ENCODE measurements around the gene RFX8.

RFX8 gene

DNA sequence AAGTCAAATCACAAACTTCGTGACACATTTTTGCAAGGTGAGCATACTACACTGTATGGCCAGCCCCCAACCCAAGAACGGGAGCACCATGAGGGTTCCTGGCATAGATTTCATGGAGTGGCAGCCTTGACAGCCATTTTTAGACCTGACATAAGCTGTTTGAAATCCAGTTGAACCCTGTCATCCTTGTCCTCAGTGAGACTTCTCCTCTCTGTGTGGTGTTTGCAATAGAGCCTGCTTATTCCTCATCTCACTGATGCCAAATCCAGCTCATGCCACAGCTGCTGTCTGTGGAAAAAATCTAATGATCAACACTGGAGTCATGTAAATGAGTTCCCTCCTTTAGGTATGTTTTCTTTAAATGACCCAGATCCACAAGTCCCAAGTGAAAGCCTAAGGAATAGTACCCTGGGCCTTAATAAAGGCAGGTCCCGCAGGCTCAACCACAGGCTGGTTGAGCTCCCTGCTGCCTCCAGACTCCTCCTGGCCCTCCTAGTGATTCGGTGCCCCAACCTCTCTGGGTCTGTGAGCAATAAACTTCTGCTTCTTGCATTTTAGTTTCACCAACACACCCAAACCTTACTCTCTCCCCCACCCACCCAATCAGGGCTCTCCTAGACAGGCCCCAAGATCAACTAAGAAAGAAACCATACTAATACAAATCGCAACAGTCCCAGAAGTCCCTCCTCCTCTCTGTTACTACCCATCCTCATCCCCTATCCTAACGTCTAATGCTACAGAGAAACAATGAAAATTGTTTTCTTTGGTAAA, 79.2 kb downstream of the RFX8 start:
- H3K27me3 ChIP-seq (ENCODE audit: insufficient read depth, low read depth, severe bottlenecking), result no peaks in the 10 kb centered on the region
- no peak overlapping the region for H3K4me3 ChIP-seq (ENCODE audit: low read depth, low read length)
- DNase-seq, result no peak
- TF ChIP-seq, protein P1, sequence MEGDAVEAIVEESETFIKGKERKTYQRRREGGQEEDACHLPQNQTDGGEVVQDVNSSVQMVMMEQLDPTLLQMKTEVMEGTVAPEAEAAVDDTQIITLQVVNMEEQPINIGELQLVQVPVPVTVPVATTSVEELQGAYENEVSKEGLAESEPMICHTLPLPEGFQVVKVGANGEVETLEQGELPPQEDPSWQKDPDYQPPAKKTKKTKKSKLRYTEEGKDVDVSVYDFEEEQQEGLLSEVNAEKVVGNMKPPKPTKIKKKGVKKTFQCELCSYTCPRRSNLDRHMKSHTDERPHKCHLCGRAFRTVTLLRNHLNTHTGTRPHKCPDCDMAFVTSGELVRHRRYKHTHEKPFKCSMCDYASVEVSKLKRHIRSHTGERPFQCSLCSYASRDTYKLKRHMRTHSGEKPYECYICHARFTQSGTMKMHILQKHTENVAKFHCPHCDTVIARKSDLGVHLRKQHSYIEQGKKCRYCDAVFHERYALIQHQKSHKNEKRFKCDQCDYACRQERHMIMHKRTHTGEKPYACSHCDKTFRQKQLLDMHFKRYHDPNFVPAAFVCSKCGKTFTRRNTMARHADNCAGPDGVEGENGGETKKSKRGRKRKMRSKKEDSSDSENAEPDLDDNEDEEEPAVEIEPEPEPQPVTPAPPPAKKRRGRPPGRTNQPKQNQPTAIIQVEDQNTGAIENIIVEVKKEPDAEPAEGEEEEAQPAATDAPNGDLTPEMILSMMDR (IDR thresholded peaks at IDR 0.05; ENCODE audit: low read depth, low read length), result no peak
- peaks cover 2% of the 10 kb centered on the region for H3K9me3 ChIP-seq (ENCODE audit: severe bottlenecking)
- no peak overlapping the region for H3K27ac ChIP-seq
- no peaks in the 10 kb centered on the region for H3K36me3 ChIP-seq

DNA sequence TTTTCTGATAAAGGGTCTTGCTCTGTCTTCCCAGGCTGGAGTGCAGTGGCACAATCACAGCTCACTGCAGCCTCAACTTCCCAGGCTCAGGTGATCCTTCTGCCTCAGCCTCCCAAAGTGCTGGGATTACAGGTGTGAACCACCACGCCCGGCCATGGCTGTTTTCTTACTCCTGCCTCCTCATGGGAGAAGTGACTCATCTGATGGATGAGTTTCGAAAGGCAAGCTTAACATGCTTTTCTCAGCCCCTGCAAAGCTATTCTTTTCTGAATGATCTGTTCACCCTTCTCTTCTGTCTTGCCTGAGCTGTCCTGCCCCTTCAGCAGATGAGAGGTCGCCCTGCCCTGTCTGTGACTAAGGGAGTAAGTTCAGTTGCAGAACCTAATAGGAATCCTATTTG, 86.7 kb downstream of the RFX8 start:
- Histone ChIP-seq H3K36me3 (no peaks in the 10 kb centered on the region), H3K27ac (no peak overlapping the region), H3K9me3 (ENCODE audit: severe bottlenecking) (peaks cover 2% of the 10 kb centered on the region), H3K27me3 (ENCODE audit: insufficient read depth, low read depth, severe bottlenecking) (no peaks in the 10 kb centered on the region), H3K4me3 (ENCODE audit: low read depth, low read length) (no peak overlapping the region)
- no peak for DNase-seq
- TF ChIP-seq, protein P1 (IDR thresholded peaks at IDR 0.05; ENCODE audit: low read depth, low read length), result no peak

DNA sequence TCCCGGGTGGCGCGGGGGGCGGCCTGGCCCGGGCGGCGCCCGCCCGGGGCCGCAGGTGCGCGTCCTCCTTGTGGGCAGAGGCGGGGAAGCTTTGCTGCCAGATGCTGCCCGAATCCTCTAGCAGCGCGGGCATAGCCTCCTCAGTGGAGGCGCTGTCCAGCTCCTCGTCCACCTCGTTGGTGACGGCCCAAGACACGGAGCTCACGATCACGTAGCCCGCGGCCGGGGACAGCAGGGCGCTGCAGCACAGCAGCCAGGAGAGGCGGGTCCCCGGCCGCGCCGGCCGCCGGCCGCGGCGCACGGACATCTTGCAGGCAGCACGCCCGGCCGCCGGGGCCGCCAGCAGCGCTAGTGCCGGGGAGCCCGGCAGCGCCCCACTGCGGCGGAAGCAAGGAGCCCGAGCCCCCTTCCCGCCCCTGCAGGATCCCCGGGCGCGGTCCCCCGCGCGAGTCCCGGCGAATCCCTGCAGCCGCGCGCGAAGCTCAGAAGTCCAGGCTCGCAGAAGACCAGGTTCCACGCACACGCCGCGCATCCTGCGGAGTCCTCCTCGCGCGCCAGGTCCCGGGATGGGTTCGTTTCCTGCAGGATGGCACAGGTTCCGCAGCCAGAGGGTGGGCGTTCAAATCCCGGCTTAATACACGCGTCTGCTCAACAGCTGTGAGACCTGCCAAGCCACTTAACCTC, 87.6 kb downstream of the RFX8 start, which contains the start of gene CREG2:
Gene CREG2, minus strand, starts transcription at position 353 of the 684 bp plus-strand sequence. Its CDS starts 46 bp downstream, at position 307.
- Histone ChIP-seq H3K4me3 (ENCODE audit: low read depth, low read length) (peak within 1 kb of the TSS; percentile 62), H3K27ac (no peak within 1 kb of the TSS), H3K9me3 (ENCODE audit: severe bottlenecking) (no peaks in the 10 kb centered on the region), H3K27me3 (ENCODE audit: insufficient read depth, low read depth, severe bottlenecking) (no peaks in the 10 kb centered on the region), H3K36me3 (no peaks in the 10 kb centered on the region)
- DNase-seq, result peak; percentile 80
- TF ChIP-seq, protein P1 (IDR thresholded peaks at IDR 0.05; ENCODE audit: low read depth, low read length), result peak; percentile 85

DNA sequence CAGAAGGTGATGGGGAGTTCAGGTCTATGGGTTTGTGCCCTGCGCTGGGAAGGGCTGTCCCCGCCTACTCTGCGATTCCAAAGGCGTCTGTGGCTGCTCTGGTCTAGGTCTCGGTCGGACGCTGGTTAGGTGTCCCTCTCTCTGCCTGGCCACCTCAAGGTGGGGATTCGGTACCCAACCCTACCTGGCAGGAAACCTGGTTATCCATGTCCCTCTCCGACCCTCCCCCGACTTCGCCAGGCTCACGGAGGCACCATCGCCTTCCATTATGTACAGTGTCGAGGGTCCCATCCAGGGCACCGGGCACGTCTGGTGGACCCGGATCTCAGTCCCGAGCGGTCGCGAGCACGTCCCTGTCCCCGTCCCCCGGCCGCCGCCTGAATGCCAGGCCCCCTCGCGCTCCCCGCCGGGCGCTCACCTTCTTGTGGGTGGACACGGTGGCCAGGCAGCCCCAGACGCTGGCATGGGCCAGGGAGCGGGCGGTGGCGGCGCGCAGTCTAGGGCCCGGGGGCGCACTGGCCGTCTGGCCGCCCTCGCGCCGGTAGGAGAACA, 88.2 kb downstream of the RFX8 start:
- Histone ChIP-seq H3K36me3 (no peaks in the 10 kb centered on the region), H3K27me3 (ENCODE audit: insufficient read depth, low read depth, severe bottlenecking) (no peaks in the 10 kb centered on the region), H3K4me3 (ENCODE audit: low read depth, low read length) (peak overlapping the region; percentile 62), H3K27ac (no peak overlapping the region), H3K9me3 (ENCODE audit: severe bottlenecking) (no peaks in the 10 kb centered on the region)
- DNase-seq, result peak; percentile 39
- TF ChIP-seq, protein P1 (IDR thresholded peaks at IDR 0.05; ENCODE audit: low read depth, low read length), result no peak

DNA sequence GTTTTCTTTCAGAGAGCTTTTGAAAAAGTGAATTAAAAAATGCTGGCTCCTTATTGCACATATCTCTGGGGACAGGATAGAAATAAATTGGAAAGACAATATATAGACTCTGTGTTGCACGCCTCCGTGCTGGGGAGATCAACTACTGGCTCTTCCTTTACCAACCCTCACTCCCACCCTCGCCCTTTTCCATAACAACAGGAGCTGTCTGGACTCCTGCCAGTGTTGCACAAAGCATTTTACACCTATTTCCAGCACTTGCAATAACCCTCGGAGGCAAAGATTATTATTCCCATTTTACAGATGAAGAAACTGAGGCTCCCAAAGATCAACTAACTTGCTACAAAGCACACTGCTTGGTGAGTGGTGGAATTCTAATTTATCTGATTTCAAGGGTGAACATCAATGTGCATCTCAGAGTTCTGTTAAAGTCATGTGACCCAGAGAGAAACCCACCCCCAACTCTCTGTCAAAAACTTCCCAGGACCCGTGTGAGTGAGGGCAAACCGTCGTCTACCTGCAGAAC, 91.8 kb downstream of the RFX8 start:
- DNase-seq, result no peak
- Histone ChIP-seq H3K27me3 (ENCODE audit: insufficient read depth, low read depth, severe bottlenecking) (no peaks in the 10 kb centered on the region), H3K4me3 (ENCODE audit: low read depth, low read length) (no peak overlapping the region), H3K36me3 (no peaks in the 10 kb centered on the region), H3K9me3 (ENCODE audit: severe bottlenecking) (no peaks in the 10 kb centered on the region), H3K27ac (no peak overlapping the region)
- TF ChIP-seq, protein P1 (IDR thresholded peaks at IDR 0.05; ENCODE audit: low read depth, low read length), result no peak

Measured in WERI-Rb-1 (cell line).